HG02938 (cell line): ENCODE data around the gene SLC12A6.

ENCODE experiments used
- ATAC-seq: cut with Tn5 transposase; IDR thresholded peaks from one replicate; pipeline ENCODE4 v1.9.1; 2021; ENCODE audit warnings: mild to moderate bottlenecking, moderate library complexity; ENCODE audit not compliant: unreplicated experiment

Gene SLC12A6

GRCh38 chr15:34266751-34267150, 70.8 kb downstream of the SLC12A6 start:
- ATAC-seq, result no peak

GRCh38 chr15:34264076-34264475, 73.5 kb downstream of the SLC12A6 start:
- ATAC-seq, result no peak

DNA sequence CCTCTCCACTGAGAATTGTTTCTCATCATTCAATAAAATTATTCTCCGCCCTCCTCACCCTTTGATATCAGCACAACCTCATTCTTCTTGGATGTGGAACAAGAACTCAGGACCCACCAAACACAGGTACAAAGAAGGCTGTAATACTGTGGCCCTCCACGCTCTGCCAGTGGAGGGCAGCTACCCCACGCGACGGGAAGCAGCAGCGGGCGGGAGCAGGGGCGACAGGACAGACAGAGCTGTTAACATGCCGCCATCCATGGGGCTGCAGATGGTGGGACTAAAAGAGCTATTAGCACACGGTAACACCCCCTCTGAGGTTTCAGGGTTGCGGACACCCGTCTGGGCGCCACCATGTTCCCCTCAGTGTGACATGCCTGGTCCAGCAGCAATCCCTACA, 75.2 kb downstream of the SLC12A6 start:
- no peak for ATAC-seq

DNA sequence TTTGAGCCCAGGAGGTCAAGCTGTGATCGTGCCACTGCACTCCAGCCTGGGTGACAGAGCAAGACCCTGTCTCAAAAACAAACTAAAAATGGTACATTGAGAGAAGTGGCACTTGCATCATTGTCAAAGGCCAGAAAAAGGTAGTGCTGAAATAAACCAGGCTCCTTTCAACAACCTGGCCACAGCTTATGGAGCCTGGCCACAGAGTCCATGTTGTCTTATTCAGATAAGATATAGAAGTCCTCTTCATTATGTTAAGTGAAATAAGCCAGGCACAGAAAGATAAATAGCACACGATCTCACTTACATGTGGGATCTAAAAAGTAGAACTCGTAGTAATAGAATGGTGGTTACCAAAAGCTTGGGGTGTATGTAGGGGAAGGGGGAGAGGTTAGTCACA, 78.0 kb downstream of the SLC12A6 start:
- no peak for ATAC-seq

DNA sequence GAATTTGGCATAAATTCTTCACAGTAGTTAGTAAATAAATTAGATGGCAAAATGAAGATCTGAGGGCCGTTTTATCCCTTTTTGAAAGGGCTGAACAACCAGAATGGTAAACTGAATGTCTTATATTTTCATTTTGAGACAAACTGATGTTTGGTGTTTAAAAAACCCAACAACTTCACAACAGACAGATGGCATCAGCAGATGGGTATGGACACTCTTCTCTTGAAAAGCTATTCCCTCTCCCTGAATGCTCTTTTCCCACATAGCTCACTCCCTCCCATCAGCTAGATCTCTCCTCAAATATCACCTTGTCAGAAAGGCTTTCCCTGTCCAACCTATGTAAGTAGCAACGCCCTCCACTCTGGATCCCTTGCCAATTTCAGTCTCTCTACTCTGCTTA, 79.4 kb downstream of the SLC12A6 start:
- ATAC-seq, result no peak

DNA sequence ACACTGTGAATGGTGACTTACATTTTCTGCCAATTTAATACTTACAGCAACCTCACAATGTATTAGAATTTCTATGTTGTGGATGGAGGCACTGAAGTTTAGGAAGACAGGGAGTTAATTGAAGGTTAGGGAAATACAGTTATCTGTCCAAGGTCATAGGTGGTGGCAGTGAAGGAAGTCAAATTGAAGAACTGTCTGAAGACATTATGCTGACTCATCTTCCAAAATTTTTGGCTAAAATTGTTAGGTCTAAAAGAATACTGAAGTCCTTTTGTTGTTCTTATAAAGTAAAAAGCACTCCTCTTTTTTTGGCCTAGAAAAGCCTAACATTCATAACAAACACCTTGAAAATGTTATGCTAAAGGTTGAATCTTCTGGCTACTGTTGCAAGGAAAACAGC, 85.0 kb downstream of the SLC12A6 start:
- ATAC-seq, result no peak

DNA sequence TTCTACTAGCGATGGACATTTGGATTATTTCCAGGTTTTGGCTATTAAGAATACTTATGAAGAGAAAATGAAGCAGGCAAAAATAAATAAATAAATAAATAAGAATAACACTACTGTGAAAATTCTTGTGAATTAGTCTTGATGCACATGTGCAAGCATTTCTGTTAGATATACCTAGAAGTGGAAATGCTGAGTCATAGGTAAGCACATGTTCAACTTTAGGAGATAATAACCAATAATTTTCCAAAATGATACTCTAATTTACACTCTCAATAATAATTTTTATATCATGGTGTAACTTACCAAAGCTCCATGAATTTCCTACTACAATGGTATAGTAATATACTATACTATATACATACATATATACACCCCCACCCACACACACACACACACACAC, 89.4 kb downstream of the SLC12A6 start:
- no peak for ATAC-seq

- ATAC-seq, result no peak
Observed at GRCh38 chr15:34246276-34246976, 91.2 kb downstream of the SLC12A6 start.

DNA sequence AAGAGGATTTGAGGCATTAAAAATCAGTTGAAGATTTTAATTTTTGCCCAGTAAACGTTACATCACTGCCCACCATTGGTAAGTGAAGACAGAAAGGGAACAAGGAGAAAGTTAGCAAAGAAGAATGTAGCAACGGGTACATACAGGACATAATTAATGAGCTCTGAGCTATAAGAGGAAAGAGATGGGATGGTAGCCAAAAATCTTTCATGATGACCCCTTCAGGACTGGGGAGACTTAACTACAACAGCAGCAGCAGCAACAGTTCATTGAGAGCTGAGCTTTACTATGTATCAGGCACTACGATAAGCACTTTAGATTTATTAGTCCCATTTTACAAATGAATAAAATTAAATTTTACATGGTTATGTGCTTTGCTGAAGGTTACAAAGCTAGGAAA, 94.4 kb downstream of the SLC12A6 start:
- no peak for ATAC-seq

DNA sequence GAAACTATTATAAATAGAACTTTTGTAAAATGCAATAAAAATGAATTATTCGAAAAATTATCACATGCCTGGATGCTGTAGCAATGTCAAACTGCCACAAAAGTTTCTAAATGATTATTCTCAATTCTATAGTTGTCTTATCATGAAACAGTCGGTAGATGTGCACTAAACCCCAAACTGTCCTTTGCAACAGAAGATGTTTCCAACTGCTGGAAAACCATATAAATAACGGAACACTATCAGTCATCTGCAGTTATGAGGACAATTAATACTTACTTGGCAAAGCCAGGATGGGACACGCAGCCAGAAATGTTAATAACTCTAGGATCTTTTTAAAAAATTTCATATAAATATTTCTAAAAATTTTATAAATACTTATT, 95.3 kb downstream of the SLC12A6 start:
- no peak for ATAC-seq

- ATAC-seq, result no peak
Observed at GRCh38 chr15:34241376-34242330, 95.9 kb downstream of the SLC12A6 start.

- no peak for ATAC-seq
Observed at GRCh38 chr15:34240537-34240936, 97.0 kb downstream of the SLC12A6 start.

DNA sequence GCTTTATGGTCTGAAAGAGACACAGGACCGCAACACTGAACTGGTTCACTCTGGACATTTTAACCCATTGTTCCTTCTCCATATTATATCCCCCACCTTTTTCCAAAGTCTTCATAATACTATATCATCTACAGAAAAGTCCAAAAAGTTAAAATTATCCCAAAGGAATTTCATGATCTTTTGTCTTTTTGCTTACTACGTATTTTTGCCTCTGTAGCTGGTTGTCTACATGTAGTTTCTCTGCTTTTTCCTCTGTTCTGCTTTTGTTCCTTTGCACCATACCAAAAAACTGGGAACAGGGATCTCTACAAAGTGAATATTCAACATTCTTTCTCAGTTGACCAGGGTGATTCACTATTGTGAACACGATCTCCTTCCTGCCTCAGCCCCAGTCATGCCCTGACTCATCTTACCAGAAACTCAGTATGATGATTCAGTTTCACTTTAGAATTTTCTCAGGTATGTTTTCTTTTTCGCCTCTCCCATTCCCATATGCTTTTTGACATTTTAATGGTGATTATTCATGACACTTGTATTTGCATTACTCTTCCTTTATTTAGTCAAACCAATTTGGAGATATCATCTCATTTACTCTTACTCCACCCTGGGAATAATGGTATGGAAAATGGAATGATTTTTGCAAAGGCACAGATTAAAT, 98.3 kb downstream of the SLC12A6 start:
- no peak for ATAC-seq

GRCh38 chr15:34233614-34234013, 104.0 kb downstream of the SLC12A6 start:
- ATAC-seq, result no peak

DNA sequence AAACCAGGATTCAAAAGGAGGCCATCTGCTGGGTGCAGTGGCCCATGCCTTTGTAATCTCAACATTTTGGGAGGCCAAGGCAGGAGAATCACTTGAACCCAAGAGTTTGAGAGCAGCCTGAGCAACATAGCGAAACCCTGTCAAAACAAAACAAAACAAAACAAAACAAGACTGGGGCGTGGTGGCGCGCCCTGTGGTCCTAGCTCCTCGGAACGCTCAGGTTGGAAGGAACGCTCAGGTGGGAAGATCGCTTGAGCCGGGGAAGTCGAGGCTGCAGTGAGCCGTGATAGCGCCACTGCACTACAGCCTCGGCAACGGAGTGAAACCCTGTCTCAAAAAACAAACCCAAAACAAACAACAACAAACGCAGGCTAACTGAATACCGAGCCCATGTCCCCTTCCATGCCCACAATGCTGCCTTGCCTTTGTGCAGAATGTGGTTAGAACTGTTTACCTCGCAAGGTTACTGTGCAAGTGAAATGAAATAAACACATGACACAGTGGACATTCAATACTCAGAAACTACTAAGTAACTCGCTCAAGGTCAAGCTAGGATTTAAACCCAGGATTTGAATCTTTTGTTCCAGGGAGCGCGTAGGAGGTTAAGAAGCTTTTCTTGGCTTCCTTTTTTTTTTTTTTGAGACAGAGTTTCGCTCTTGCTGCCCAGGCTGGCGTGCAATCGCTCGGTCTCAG, 113.5 kb downstream of the SLC12A6 start:
- ATAC-seq, result no peak

GRCh38 chr15:34217587-34218225, 119.9 kb downstream of the SLC12A6 start:
- no peak for ATAC-seq

DNA sequence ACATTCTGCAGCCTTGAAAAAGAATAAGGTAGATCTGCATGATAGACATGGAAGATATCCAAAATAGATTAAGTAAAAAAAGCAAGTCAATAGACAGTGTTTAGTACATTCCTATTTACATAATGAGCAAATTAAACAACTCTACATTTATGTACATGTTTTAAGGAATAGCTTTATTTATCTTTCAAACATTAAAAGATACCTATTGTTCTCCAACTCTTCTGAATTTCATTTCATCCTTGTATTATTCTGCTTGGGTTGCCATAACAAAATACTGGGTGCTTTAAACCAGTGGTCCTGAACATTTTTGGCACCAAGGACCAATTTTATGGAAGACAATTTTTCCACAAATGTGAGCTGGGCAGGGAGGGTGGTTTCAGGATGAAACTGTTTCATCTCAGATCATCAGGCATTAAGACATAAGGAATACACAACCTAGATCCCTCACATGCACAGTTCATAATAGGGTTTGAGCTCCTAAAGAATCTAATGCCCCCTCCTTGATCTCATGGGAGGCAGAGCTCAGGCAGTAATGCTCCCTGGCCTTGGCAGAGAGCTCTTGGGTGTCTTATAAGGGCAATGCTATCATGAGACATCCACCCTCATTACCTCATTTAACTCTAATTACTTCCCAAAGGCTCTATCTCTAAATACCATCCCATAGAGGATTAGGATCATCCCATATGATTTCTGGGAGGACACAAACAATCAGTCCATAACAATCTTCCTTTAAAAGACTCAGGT, 120.9 kb downstream of the SLC12A6 start:
- no peak for ATAC-seq

DNA sequence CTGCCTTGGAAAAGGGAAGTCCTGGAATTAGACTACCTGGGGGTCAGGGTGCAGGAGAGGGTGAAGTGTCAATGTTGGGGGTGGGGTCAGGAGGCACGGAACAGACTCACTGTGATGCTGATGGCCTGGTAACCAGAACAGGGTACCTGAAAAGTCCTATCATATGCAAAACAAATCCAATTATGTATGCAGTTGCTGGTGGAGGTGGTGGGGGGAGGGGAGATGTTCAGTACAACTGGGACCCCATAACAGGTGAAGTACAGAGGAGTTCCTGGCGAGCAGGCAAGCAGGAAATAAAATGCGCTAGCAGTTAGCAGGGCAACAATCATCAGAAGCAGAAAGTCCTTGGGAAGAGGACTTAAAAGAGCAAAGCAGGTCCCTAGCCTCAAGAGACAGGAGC, 123.4 kb downstream of the SLC12A6 start:
- ATAC-seq, result no peak

DNA sequence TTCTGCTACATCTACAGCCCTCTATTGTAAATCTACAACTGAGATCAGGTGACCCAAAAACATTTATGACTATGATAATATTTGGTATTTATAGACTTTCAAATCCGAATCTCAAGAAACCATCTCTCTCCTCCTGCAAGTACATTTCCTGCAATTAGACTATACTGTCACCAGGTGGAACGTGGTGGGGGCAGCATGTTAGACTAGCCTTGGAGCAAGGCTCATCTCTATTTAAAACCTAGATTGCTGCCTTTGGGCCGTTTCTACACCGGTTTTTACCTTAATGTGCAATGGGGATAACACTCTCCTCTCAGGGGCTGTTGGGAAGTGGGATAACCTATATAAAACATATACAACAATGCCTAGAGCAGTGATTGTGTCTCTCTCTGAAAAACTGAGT, 123.9 kb downstream of the SLC12A6 start:
- ATAC-seq, result no peak
